NCI-H526 treated with DMSO at 0.1 percent for 48 hours (cell line): ENCODE results near the gene GTF2A2.
"Not testable (repeated sequence)": the region's sequence is repeated elsewhere in the genome, so short reads cannot be mapped to it uniquely, and the experiment has no call there.

Experiments
- DNase-seq: peaks from one replicate; lab custom pipeline; 2025; lab: John Stamatoyannopoulos, UW

GTF2A2 gene, protein sequence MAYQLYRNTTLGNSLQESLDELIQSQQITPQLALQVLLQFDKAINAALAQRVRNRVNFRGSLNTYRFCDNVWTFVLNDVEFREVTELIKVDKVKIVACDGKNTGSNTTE

DNA sequence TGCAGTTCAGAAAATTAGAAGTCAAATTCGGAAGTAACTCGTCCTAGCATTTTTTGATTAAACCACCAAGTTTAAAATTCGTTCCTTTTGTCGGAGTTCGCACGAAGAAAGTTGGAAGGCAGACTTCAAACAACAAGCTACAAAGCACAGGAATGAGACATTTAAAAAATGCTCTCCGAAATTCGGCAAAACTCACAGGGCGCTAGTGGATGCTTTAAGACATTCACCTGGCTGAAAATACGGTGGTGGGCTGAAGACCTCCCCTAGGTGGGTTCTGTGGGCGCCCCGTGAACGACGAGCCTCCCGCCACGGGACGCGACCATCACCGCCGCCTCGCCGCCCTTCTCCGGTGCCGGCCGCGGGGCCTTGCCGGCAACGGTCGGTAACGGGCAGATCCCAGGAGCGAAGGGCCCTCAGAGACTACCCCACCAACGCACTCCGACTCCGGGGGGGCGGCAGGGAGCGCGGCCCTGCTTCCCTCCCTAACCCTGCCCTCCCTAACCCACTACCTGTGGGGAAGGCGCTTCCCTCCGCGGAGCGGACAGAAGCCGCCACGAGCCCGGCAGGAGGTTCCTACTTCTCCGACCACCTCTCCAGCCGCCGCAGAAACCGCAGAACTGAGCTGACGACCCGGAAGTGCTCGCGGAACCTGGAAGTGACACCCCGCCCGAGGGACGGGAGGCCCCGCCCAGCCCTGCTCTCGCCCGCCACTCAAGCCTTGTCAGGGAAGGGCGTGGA, at the start of gene GTF2A2:
Gene GTF2A2, minus strand, starts transcription at position 619 of the 738 bp plus-strand sequence. CDS start 5,238 bp downstream, outside the sequence.
- DNase-seq = peak; percentile 90

DNA sequence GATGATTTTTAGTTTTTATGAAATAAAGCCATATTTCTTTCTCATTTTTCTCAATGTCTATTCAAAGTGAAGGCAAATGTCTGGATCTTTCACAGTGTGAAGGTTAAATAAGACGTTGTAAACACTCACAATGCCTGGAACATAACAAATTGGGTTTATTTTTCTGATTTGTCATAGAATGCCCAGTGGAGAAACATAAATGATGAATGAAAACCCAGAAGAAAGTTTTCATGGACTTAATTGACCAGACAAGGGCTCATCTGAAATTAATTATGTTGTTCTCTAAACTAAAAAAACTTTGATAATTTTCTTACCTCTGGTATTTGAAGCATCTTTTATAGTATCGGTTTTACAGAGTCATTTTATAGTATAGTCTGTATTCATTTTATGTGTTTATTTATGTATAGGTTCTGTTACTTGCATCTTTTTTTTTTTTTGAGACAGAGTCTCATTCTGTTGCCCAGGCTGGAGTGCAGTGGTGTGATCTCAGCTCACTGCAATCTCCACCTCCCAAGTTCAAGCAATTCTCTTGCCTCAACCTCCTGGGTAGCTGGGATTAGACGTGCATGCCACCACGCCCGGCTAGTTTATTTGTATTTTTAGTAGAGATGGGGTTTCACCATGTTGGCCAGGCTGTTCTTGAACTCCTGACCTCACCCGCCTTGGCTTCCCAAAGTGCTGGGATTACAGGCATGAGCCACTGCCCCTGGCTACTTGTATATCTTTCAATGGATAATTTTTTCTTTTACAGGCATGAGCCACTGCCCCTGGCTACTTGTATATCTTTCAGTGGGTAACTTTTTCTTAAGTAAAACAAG, 46.9 kb upstream of the GTF2A2 start:
- no peak for DNase-seq

DNA sequence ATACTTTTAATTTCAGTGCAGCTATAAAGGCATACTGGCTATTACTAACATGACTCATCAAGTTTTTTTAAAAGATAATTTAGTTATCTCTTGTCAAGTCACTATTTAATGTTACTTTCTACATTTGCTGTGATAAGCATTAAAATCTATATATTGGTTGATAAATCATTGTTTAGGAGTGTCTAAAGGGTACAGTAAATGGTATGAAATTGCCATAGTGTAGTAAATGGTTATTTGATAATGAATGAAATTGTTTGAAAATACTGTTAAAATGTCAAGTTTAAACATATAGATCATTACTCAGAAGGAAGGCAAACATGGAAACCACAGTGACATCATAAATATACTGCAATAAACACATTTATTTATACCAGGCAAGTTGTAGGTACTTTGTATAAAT, 45.0 kb upstream of the GTF2A2 start:
- no peak for DNase-seq

DNA sequence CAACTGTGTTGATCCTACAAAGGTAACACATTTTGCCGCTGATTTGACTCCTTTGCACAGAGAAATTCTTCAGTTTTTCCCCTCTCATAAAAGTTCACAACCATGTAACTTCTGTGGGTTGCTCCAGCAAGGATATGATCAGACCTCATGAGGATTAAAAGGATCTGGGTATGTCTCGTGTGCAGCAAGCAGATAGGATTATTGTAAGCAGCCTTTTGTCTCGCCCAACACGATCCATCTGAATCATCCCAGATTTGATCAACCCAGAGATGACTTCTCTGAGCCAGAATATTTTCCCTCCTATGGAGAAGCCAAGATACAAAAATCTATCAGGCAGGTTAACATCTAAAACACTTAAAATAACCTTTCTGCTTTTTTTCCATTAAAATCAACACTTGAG, 44.6 kb upstream of the GTF2A2 start:
- no peak for DNase-seq

DNA sequence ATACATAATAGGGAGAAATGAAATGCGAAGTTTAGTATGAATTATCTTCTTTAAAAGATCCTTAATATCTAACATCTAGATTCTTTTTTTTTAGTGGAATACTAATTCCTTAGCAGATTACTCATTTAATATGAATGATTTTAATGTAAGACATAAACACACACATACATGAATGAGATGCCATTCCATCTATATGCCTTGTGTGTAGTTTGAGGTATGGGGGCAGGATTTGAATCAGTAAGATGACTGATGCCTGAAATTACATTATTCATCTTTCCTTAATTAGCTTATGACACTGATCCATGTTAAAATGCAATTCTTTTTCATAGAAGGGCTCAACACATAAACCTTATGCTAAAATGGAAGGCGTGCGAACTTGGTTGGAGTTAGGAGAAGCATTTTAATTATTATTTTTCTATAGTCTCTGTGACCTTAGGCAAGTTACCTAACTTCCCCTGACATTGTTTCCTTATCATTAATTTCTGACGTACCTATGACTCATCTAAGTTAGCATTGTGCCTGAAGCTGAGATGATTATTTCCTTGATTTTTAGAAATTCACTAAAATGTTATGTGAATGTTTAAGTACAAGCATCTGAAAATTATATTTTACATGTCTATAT, 42.6 kb upstream of the GTF2A2 start:
- DNase-seq = no peak

DNA sequence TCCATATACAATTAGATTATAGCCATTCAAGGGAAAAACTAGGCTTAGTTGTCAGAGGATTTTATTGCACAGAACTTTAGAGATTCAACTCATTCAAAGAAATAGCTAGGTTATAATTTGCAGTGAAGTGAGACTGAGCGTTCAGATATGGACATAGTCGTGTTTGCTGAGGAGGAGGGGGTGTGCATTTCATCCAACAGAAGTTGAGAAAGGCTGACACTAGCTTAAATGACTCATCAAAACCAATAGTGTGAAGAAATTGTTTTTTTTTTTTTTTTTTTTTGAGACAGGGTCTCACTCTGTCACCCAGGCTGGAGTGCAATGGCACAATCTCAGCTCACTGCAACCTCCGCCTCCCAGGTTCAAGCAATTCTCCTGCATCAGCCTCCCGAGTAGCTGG, 40.8 kb upstream of the GTF2A2 start:
- DNase-seq = not testable (repeated sequence)

DNA sequence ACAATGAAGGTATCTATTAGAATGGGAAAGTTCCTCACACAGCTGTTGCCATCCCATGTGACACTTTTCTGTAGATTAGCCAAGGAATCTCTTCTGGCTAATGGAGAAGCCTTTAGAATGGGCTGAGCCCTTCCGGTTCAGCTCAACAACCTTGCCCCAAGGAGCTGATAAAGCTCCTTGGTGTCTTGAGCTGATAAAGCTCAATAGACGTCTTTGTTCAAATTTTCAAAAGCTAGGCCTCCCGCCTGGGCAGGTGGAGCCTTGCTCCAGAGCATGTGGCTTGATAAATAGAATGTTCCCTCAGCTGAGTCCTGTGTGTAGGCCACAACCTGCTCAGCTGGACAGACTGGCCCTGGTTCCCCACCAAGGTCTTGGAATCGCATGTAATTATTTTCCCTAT, 39.0 kb upstream of the GTF2A2 start:
- DNase-seq = no peak

DNA sequence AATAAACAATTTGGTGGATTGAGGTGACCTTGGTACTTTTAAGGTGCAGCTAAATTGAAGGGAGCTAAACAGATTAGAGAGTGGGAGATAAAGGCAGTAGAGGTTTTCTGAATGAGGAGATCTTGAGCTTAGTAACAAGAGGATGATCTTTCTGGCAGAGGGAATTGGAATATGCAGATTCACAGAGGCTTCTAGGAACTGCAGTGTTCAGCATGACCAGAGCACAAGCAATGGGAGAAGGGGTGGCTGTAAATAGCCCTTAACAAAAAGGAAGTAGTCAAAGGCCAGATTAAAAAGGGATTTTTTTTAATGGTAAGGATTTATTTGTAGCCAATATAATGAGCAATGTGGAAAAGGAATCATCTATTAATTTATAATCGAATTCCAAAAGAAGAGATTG, 37.5 kb upstream of the GTF2A2 start:
- DNase-seq = no peak

DNA sequence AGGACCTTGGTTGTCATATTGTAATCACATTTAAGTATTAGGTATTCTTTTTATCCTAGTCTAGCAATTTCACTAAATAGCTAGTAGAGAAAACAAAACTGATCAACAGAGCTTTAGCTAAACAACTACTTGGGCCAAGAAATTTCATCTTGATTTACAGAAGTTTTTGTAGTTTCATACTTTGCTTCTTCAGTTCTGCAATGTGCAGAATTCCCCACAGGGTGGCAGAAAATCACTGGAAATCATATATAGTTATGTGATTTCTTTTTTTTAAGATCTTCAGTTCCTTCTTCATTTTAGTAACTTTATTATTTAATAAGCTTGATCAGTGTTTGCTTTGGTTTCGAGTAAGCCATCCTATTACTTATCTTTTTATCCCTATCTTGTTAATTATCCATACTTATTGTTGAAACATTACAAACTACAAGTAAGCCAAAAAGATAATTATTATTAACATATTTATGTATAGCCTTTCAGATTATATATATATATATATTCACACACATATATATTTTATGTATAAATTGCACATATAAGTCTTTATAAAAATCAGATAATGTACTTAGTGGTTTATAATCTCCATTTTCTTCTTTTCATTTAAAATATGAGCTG, 34.0 kb upstream of the GTF2A2 start:
- DNase-seq = peak; percentile 24

DNA sequence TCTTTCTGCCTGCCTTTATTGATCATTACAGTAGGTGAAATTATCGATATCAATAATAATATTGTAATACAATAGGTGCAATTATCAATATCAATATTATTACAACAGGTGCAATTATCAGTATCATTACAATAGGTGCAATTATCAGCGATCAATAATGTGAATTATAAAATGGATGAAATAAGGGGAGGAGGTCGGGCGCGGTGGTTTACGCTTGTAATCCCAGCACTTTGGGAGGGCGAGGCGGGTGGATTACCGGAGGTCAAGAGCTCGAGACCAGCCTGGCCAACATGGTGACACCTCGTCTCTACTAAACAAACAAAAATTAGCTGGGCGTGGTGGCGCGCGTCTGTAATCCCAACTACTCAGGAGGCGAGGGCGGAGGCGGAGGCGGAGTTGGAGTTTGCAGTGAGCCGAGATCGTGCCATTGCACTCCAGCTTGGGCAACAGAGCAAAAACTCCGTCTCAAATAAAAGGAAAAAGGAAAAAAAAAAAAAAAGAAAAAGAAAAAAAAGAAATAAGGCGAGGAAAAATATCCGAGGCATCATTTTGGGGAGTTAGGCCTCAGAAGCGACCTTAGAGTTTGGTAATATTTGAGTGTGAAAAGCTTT, 32.4 kb upstream of the GTF2A2 start:
- DNase-seq = peak; percentile 78

DNA sequence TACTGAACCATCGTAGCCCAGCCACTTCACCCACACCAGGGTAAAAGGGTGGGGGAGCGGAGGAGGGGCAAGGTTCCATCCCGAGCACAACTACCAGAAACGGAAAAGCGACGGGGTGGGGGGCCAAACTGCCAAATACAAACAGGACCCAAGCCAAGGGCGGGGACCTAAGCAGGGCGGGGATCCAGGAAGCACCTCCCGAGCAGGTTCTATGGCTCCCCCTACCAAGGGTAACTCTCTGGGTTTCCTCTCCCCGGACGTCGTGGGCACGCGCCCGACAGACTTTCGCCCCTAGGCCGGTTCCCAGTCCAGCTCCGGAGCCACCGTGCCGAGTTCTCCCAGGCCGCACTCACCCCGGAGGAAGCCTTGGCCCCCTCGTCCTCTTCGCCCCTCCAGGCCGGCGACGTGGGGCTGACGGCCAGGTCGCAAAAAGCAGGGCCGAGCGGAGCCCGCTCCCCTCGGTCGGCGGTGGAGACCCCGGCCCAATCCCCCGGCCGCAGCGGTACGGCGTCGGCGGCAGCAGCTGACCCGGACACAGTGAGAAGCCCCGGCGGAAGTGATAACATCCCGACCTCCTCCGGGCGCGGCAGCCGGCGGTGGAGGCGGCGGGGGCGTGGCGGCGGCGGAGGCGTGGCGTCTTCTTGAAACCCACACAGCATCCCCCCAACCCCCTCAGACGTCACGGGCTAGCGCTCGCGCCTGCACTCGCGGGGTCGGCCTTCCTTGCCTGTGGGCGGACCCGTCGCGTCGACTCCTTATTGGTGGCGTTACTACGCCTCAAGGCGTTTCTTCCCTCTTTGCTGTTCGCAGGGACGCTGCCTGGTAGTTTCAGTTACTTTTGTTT, 31.7 kb upstream of the GTF2A2 start, which contains the start of gene BNIP2:
Gene BNIP2, minus strand, starts transcription at position 539 of the 844 bp plus-strand sequence. CDS start 6,863 bp downstream, outside the sequence.
- DNase-seq = peak; percentile 92

DNA sequence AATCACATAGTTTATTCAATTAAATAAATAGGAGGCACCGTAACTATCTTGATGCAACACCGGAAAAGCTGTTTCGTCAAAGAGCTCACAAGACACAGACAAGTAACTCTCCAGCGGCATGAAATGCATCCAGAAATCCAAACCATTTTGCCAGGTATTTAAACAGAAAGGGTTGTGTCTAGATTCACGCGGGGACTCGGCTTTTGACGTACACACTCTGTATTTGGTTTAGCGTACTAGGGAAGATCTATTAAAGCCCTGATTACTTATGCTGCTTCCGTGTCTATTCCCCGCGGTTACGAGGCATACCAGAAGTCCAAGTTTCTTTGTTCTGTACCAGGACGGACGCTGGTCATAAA, 31.1 kb upstream of the GTF2A2 start:
- DNase-seq = no peak

DNA sequence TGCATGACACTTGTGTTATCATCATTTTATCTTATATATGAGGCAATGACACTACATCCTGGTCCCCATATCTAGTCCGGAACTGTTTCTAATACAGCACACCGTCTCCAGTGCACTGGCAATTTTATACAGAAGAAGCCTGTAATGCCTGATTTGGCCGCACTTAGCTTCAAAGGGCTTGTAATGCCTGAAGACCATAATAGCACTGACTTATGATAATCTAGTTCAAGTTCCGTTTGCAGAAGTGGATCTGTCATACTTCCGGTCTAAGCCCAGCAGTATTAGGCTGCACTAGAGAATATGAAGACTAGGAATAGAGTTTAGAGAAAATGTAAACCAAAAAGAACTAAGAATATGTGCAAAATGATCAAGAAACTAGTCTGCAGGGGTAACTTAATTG, 30.5 kb upstream of the GTF2A2 start:
- no peak for DNase-seq

DNA sequence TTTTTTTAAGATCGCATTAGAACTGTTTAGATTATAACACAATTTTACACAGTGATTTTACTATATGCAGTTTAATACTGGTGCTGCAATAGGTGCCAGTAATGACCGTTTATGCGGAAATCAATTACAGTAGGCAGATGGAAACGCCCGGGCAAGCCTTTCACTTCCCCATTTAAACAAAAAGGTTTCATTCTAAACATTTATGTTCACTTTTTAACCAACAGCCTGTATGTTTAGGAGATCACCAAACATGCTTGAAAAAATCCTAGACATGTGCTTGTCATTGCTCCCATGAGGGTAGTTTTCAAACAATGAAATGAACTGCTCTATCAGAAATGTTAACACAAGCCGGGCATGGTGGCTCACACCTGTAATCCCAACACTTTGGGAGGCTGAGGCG, 29.1 kb upstream of the GTF2A2 start:
- no peak for DNase-seq

DNA sequence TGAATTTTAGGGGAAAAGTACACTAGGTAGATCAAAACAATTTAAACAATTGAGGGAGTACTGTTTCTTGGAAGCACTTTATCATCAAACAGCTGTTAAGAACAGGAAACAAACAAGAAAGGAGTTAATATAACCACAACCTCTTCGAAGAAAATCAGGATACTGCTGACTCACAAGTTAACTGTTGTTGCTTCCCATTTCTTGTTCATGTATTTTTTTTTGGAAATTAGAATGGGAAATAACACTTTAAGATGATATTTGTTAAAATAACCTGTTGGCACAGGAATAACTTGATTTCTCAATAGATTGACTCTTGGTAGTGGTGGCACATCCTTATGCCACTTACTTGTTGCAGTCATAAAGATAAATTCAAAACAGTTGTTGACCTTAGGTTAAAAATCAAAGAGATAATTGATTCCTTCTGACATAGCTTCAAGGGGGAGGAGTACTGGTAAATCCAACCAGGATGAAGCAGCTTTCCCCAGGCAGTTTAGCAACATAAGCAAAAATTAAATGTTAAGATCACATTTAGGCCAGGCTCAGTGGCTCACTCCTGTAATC, 28.5 kb upstream of the GTF2A2 start:
- no peak for DNase-seq

DNA sequence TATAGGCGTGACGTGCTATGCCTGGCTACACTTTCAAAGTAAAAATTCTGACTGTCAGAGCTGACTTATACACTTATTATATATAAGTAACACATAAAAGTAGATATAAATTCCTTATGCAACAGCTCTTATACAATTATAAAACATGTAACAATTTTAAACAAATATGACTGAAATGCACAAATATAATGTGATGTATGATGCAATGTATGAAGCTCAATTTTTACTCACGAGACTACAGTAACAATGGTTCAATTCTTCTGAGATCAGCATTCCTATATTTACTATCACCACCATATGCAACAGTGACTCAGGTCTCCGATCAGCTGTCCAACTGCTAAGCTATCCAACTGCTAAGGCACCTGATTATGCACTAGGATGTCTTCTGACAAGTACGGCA, 23.6 kb upstream of the GTF2A2 start:
- DNase-seq = no peak

DNA sequence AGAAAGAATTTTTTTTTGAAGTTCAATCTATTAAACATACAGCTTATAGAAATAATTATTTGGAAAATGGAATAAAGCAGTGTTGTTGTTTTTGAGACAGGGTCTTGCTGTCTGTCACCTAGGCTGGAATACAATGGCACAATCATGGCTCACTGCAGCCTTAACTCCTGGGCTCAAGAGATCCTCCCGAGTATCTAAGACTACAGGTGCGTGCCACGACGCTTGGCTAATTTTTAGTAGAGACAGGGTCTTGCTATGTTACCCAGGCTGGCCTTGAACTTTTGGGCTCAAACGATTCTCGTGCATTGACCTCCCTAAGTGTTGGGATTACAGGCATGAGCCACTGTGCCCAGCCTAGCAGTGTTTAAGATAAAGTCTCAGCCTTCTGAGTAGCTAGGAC, 23.0 kb upstream of the GTF2A2 start:
- DNase-seq = no peak

DNA sequence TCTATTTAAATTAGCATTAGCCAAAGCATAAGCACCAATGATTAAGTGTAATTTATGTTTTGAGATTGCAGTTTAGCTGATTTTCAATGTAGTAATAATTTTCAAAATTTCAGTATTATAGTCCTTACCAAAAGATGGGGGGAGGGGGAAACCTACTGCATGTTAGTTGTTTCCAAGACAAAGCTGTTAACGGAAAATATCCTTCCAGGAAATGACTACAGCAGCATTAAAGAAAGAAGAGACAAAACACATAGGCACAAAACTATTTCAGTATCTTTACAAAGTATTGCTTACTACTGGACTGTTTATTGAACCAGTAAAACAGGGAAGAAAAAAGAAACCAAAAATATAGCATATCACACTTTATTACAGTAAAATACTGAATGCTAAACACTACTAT, 21.3 kb upstream of the GTF2A2 start:
- DNase-seq = no peak

DNA sequence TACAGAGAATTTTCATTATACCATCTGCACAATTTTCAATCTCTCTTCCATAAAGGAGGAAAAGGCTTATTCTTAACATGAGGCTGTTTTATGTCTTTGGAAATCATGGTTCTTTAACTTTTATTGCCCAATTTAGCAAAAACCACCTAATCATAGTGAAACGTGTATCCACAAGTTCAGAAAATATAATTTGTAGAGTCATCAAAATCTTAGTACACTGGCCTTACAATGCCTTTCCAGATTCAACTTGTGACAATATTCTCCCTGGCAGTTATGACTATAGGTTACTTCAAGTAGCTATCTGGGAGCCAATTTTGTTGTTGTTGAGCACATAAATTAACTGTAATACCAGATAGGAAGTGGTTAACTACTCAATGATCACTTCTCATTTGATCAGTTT, 20.9 kb upstream of the GTF2A2 start:
- DNase-seq = no peak

DNA sequence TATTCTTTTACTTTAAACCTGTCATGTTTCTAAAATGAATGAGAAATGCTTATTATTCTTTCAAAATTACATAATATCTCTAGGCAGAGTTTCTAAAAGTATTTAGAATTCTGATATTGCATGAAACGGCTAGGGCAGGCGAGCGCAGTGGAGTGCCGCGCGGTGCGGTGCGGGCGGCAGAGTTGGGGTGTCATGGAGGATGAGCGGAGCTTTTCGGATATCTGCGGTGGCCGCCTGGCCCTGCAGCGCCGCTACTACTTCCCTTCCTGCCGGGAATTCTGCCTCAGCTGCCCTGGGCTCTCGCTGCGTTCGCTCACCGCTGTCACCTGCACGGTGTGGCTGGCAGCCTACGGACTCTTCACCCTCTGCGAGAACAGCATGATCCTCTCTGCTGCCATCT, 19.2 kb upstream of the GTF2A2 start:
- DNase-seq = no peak
